Keratinocyte (primary cell): ENCODE measurements around the gene ZBTB7A. TPM values are rescaled to one million over a fixed set of nuclear protein-coding genes. Genes with fewer than 3 reads are reported as not detected.

ENCODE experiments used
- DNase-seq: peaks from one replicate; pipeline ENCODE4 v3.0.0-alpha.2; 2011; ENCODE audit warnings: low read depth, missing footprints, low spot score
- FAIRE-seq: peaks from 2 replicates; lab custom pipeline; 2011; peaks lifted over from hg19 to GRCh38; lab: Jason Lieb, UNC
- H2AFZ ChIP-seq: 2 replicates; pipeline ENCODE4 v1.6.0; 2012; ENCODE audit warnings: low read length, control low read depth, inconsistent platforms; ENCODE audit not compliant: control insufficient read depth
- H3K27ac ChIP-seq: 2 replicates; pipeline ENCODE4 v1.5.1; 2011; ENCODE audit warnings: low read length; ENCODE audit not compliant: control insufficient read depth, insufficient read depth
- H3K27me3 ChIP-seq: 3 replicates; pipeline ENCODE4 v1.6.0; 2011; ENCODE audit warnings: low read length; ENCODE audit not compliant: control insufficient read depth, insufficient read depth; ENCODE audit errors: extremely low read depth
- H3K36me3 ChIP-seq, 2 experiments: 2 replicates in 1 of 2; 3 replicates in 1 of 2; pipeline ENCODE4 v1.5.1; 2011; ENCODE audit warnings: low read length in 2 of 2, mild to moderate bottlenecking in 1 of 2; ENCODE audit not compliant: control insufficient read depth in 2 of 2, insufficient read depth in 2 of 2; ENCODE audit errors: extremely low read depth in 1 of 2
- H3K4me1 ChIP-seq: 3 replicates; pipeline ENCODE4 v1.5.1; 2011; ENCODE audit warnings: low read length; ENCODE audit not compliant: control insufficient read depth, insufficient read depth; ENCODE audit errors: extremely low read depth
- H3K4me2 ChIP-seq: 3 replicates; pipeline ENCODE4 v1.6.0; 2011; ENCODE audit warnings: low read depth, low read length; ENCODE audit not compliant: control insufficient read depth, insufficient read depth; ENCODE audit errors: extremely low read depth
- H3K4me3 ChIP-seq, 3 experiments: fragments of 200-600 bp in 1 of 3; sonication (generic) in 1 of 3; 2 replicates in 2 of 3; 3 replicates in 1 of 3; pipeline ENCODE4 v1.5.1; 2011 to 2016; ENCODE audit warnings: low read length in 3 of 3, mild to moderate bottlenecking in 3 of 3, control low read depth in 2 of 3, inconsistent platforms in 1 of 3, low read depth in 1 of 3, mixed read lengths in 1 of 3, mixed run types in 1 of 3, moderate library complexity in 1 of 3; ENCODE audit not compliant: control insufficient read depth in 2 of 3, insufficient read depth in 2 of 3; ENCODE audit errors: extremely low read depth in 1 of 3
- H3K79me2 ChIP-seq: 2 replicates; pipeline ENCODE4 v1.6.0; 2012; ENCODE audit warnings: low read length; ENCODE audit not compliant: control insufficient read depth, insufficient read depth
- H3K9ac ChIP-seq: 3 replicates; pipeline ENCODE4 v1.6.0; 2011; ENCODE audit warnings: low read length; ENCODE audit not compliant: control insufficient read depth, insufficient read depth; ENCODE audit errors: extremely low read depth
- H3K9me1 ChIP-seq: 3 replicates; pipeline ENCODE4 v1.6.0; 2011; ENCODE audit warnings: low read length; ENCODE audit not compliant: control insufficient read depth, insufficient read depth; ENCODE audit errors: extremely low read depth
- H3K9me3 ChIP-seq: 2 replicates; pipeline ENCODE4 v1.5.1; 2012; ENCODE audit warnings: low read depth, low read length; ENCODE audit not compliant: control insufficient read depth
- H4K20me1 ChIP-seq: 3 replicates; pipeline ENCODE4 v1.6.0; 2011; ENCODE audit warnings: low read length; ENCODE audit not compliant: control insufficient read depth, insufficient read depth; ENCODE audit errors: extremely low read depth
- EZH2 ChIP-seq: IDR thresholded peaks from one replicate; pipeline ENCODE4 v1.6.1; 2012; ENCODE audit warnings: inconsistent platforms, mild to moderate bottlenecking, low read length, moderate library complexity
- dilution Hi-C: fragments of 300-500 bp; cut with MboI; formaldehyde crosslinking; loops from one replicate; pipeline ENCODE4 v1.7.0; 2020; ENCODE audit warnings: low sequenced_read_pairs; ENCODE audit not compliant: extremely low pct_ligation_motif_present
- polyA plus RNA-seq, 5 experiments: library from polyadenylated mRNA; depleted of rRNA in 3 of 5; stranded (reverse) in 3 of 5; stranded (forward) in 1 of 5; unstranded in 1 of 5; fragments of >200 nt; gene quantifications; 1 replicate in 1 of 5; 2 replicates in 3 of 5; 3 replicates in 1 of 5; pipeline versions ENCODE4 v1.2.1 to v1.2.3, GENCODE V29; 2011 to 2012; ENCODE audit warnings: missing spikeins in 2 of 5, low read depth in 1 of 5, low replicate concordance in 1 of 5
- TF ChIP-seq, protein P1 (sequence below), 3 experiments: IDR thresholded peaks in 1 of 3; conservative IDR thresholded peaks in 1 of 3; optimal IDR thresholded peaks in 1 of 3; 2 replicates in 2 of 3; 3 replicates in 1 of 3; pipeline versions ENCODE3 to v1.5.1; 2011; ENCODE audit warnings: low read length in 3 of 3, mild to moderate bottlenecking in 3 of 3, moderate library complexity in 2 of 3, control low read depth in 1 of 3, inconsistent platforms in 1 of 3; ENCODE audit not compliant: insufficient read depth in 2 of 3; ENCODE audit errors: extremely low read depth in 1 of 3

Gene ZBTB7A
- polyA plus RNA-seq, 1 donor (not counting 4 experiments of a cell fraction or from before 2014, with no cell fraction given): 3.7 TPM

DNA sequence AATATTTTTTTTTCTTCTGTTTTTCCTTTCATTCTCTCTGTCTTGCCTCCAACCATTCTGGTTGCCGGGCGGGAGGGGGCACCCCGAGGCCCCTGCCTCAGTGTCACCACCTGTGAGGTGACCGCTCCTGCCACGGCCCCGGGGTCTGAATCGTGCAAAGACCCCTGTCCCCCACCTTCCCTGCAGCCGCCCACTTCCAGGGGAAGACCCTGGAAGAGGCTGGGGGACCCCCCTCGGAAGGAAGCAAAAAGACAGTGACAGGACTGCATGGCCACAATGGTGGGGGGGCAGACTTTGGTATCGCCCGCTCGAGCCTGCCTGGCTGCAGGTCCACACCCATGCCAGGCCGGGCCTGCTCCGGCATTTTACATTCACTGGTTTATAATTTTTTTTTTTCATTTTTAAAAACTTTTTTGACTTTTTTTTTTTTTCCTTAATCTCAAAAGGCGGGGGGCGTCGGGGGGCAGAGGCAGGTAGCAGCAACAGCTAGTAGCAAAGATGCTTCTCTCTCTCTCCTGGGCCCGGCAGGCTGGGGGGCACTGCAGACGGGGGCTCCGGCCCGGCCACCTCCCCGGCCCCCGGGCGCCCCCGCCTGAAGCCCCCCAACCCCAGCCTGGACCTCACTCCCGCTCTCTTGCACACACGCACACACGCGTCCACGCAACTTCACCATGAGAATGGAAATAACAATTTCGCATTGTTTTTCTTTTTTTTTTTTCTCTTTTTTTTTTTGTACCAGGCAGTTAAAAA lies 22.6 kb downstream of the ZBTB7A start:
- no peak for TF ChIP-seq EZH2
- TF ChIP-seq, protein P1, sequence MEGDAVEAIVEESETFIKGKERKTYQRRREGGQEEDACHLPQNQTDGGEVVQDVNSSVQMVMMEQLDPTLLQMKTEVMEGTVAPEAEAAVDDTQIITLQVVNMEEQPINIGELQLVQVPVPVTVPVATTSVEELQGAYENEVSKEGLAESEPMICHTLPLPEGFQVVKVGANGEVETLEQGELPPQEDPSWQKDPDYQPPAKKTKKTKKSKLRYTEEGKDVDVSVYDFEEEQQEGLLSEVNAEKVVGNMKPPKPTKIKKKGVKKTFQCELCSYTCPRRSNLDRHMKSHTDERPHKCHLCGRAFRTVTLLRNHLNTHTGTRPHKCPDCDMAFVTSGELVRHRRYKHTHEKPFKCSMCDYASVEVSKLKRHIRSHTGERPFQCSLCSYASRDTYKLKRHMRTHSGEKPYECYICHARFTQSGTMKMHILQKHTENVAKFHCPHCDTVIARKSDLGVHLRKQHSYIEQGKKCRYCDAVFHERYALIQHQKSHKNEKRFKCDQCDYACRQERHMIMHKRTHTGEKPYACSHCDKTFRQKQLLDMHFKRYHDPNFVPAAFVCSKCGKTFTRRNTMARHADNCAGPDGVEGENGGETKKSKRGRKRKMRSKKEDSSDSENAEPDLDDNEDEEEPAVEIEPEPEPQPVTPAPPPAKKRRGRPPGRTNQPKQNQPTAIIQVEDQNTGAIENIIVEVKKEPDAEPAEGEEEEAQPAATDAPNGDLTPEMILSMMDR (optimal IDR thresholded peaks at IDR 0.05 in 1 of 3, IDR thresholded peaks at IDR 0.05 in 1 of 3, conservative IDR thresholded peaks at IDR 0.05 in 1 of 3; ENCODE audit: extremely low read depth in 1 of 3, insufficient read depth in 2 of 3, low read length in 3 of 3): no peak
- dilution Hi-C loops: no loop called here
- Histone ChIP-seq H3K27me3 (no peaks in the 10 kb centered on the region), H3K4me2 (no peak overlapping the region), H3K9me3 (no peaks in the 10 kb centered on the region), H3K4me3 (no peak overlapping the region), H4K20me1 (peaks cover 15% of the 10 kb centered on the region), H3K36me3 (peaks cover 5 to 12% of the 10 kb centered on the region in 2 experiments), H3K9ac (no peak overlapping the region), H3K79me2 (peaks cover 36% of the 10 kb centered on the region), H2AFZ (no peak overlapping the region), H3K9me1 (no peaks in the 10 kb centered on the region), H3K27ac (no peak overlapping the region), H3K4me1 (no peaks in the 10 kb centered on the region)
- FAIRE-seq (no peak), DNase-seq (no peak)

- Histone ChIP-seq H4K20me1 (peaks cover 12% of the 10 kb centered on the region), H3K27ac (no peak overlapping the region), H3K36me3 (peaks cover 5 to 10% of the 10 kb centered on the region in 2 experiments), H3K4me1 (no peaks in the 10 kb centered on the region), H3K9ac (no peak overlapping the region), H3K9me1 (no peaks in the 10 kb centered on the region), H3K79me2 (peaks cover 30% of the 10 kb centered on the region), H3K4me3 (no peak overlapping the region), H3K9me3 (no peaks in the 10 kb centered on the region), H3K27me3 (no peaks in the 10 kb centered on the region), H2AFZ (no peak overlapping the region), H3K4me2 (no peak overlapping the region)
- TF ChIP-seq, protein P1 (optimal IDR thresholded peaks at IDR 0.05 in 1 of 3, IDR thresholded peaks at IDR 0.05 in 1 of 3, conservative IDR thresholded peaks at IDR 0.05 in 1 of 3; ENCODE audit: extremely low read depth in 1 of 3, insufficient read depth in 2 of 3, low read length in 3 of 3): no peak
- no peak for TF ChIP-seq EZH2
- no peak for FAIRE-seq
- dilution Hi-C loops: no loop called here
- DNase-seq: no peak
Observed at GRCh38 chr19:4043401-4043800, 23.3 kb downstream of the ZBTB7A start.
